A549 (cell line): ENCODE data around the gene TRIM24. TPM values are rescaled to one million over a fixed set of nuclear protein-coding genes. Genes with fewer than 3 reads are reported as not detected.
A peak's percentile ranks its signal among the peaks of the same experiment; 100 is the strongest.

Source experiments
- ATAC-seq, 2 experiments: fragments of 200-7000 bp in 1 of 2; fragments of >200 bp in 1 of 2; cut with Nextera tagmentation in 1 of 2; cut with Tn5 transposase in 1 of 2; 3 replicates each; pipeline versions ENCODE4 v1.8.0 to v1.9.1; 2018 to 2020; ENCODE audit warnings: mild to moderate bottlenecking in 1 of 2, moderate library complexity in 1 of 2
- CTCF ChIA-PET: fragments of 300-600 bp; sonication (Branson Sonifier 250); formaldehyde crosslinking; extraction: SDS; loops from one replicate; lab custom pipeline; 2021; ENCODE audit warnings: antibody characterized with exemption, inconsistent platforms; lab: Yijun Ruan, JAX
- POLR2A ChIA-PET: fragments of 350-600 bp; formaldehyde crosslinking; extraction: SDS; loops from one replicate; lab custom pipeline; 2021; ENCODE audit warnings: antibody characterized with exemption, inconsistent platforms; lab: Yijun Ruan, JAX
- DNase-seq, 2 experiments: peaks; one replicate each; pipeline versions ENCODE4 v3.0.0 to v3.0.0-alpha.2; 2011 to 2016; ENCODE audit warnings: low read depth in 1 of 2, low spot score in 1 of 2
- FAIRE-seq: peaks from 2 replicates; lab custom pipeline; 2011; peaks lifted over from hg19 to GRCh38; lab: Jason Lieb, UNC
- H3K27ac ChIP-seq, 2 experiments: fragments of >200 bp; sonication (Bioruptor Twin); formaldehyde crosslinking; 3 replicates each; pipeline ENCODE4 v1.5.1; 2016 to 2017
- H3K4me1 ChIP-seq: fragments of >200 bp; sonication (Bioruptor Twin); formaldehyde crosslinking; 3 replicates; pipeline ENCODE4 v1.6.1; 2016
- H3K4me2 ChIP-seq: fragments of >200 bp; sonication (Bioruptor Twin); formaldehyde crosslinking; 3 replicates; pipeline ENCODE4 v1.6.1; 2016
- H3K4me3 ChIP-seq: fragments of >200 bp; sonication (Bioruptor Twin); formaldehyde crosslinking; 3 replicates; pipeline ENCODE4 v1.5.1; 2016
- H3K9me3 ChIP-seq: fragments of >200 bp; sonication (Bioruptor Twin); formaldehyde crosslinking; 3 replicates; pipeline ENCODE4 v1.6.1; 2016
- BHLHE40 ChIP-seq: IDR thresholded peaks from 2 replicates; pipeline ENCODE4 v1.6.1; 2012; ENCODE audit warnings: low read depth, low read length, inconsistent platforms
- HOXB13 ChIP-seq: fragments of 250-450 bp; sonication (Bioruptor Pico); IDR thresholded peaks from 2 replicates; pipeline ENCODE4 v1.5.0; 2020; ENCODE audit warnings: low read depth, mild to moderate bottlenecking, moderate library complexity
- KDM1A ChIP-seq: fragments of 200-600 bp; sonication (generic); IDR thresholded peaks from 2 replicates; pipeline ENCODE4 v1.6.1; 2016; ENCODE audit warnings: low read depth, mild to moderate bottlenecking
- MAZ ChIP-seq: fragments of 150-350 bp; IDR thresholded peaks from 2 replicates; pipeline ENCODE4 v1.6.1; 2014; ENCODE audit warnings: antibody characterized with exemption, low read depth, low read length, borderline replicate concordance
- MYC ChIP-seq: IDR thresholded peaks from 2 replicates; pipeline ENCODE4 v1.6.1; 2012; ENCODE audit warnings: mild to moderate bottlenecking, inconsistent platforms, low read length, improper control_type of control experiment, borderline replicate concordance
- RCOR1 ChIP-seq: fragments of 150-350 bp; IDR thresholded peaks from 2 replicates; pipeline ENCODE4 v1.6.1; 2014; ENCODE audit warnings: antibody characterized with exemption, low read length, low read depth
- RFX5 ChIP-seq: fragments of 450-650 bp; IDR thresholded peaks from 2 replicates; pipeline ENCODE4 v1.7.1; 2014; ENCODE audit warnings: antibody characterized with exemption, mild to moderate bottlenecking, moderate library complexity
- RNF2 ChIP-seq: fragments of 200-600 bp; sonication (generic); IDR thresholded peaks from 2 replicates; pipeline ENCODE4 v1.6.1; 2016; ENCODE audit warnings: low read depth, mild to moderate bottlenecking, antibody characterized with exemption, moderate library complexity, borderline replicate concordance
- ZFP36 ChIP-seq: fragments of 450-650 bp; IDR thresholded peaks from 2 replicates; pipeline ENCODE4 v1.6.1; 2014; ENCODE audit warnings: borderline replicate concordance; ENCODE audit not compliant: partially characterized antibody
- WGBS: methylation state at CpG from one replicate; pipeline ENCODE4 v1.1.6; 2017; ENCODE audit errors: missing lambda C conversion rate; 5-methylcytosine and 5-hydroxymethylcytosine counted together
- polyA plus RNA-seq, 4 experiments: library from polyadenylated mRNA; depleted of rRNA in 3 of 4; stranded (reverse); fragments of >200 nt; fragmentation: RNase III in 1 of 4; extraction: RNeasy Plus Mini Kit Qiagen cat#74134 plus additional on column Dnase treatment in 1 of 4; gene quantifications; 2 replicates in 3 of 4; 3 replicates in 1 of 4; pipeline ENCODE4 v1.2.3, GENCODE V29; 2011 to 2017
- TF ChIP-seq, protein P1 (sequence below): fragments of 450-650 bp; IDR thresholded peaks from 2 replicates; pipeline ENCODE4 v1.6.1; 2014; ENCODE audit warnings: antibody characterized with exemption
- TF ChIP-seq, protein P2 (sequence below): fragments of 200-600 bp; sonication (generic); IDR thresholded peaks from 2 replicates; pipeline ENCODE4 v1.6.1; 2016; ENCODE audit warnings: antibody characterized with exemption, mild to moderate bottlenecking, moderate library complexity
- TF ChIP-seq, protein P3 (sequence below): fragments of 250-450 bp; sonication (Bioruptor Pico); IDR thresholded peaks from 2 replicates; pipeline ENCODE4 v1.5.0; 2020; ENCODE audit warnings: low read depth, mild to moderate bottlenecking, moderate library complexity
- TF ChIP-seq, protein P4 (sequence below): fragments of 150-350 bp; IDR thresholded peaks from 2 replicates; pipeline ENCODE4 v1.6.1; 2014; ENCODE audit warnings: low read depth, mild to moderate bottlenecking, low read length

Gene TRIM24
- polyA plus RNA-seq, 2 of the 4 experiments (the other 2 are of a cell fraction): 8.3 to 11.6 TPM

DNA sequence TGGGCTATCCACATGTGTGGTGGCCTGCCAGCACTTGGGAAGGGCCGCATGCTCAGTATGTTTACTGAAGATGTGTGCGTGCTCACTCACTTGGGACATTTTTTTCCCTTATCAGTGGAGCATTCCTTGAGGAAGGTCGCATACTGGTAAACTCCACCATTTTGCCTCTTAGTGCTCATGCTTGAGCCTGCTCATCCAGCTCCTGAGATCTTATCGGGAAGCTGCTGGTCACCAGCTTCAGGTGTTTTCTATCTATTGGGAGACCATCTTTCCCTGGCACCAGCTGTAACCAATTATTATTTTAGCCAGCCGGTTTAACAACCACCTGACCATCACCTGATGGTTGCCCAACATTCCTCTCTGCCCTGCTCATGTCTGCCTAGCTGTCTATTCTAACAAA is 35.0 kb upstream of the TRIM24 start (continued):
- TF ChIP-seq KDM1A (no peak), RCOR1 (no peak), HOXB13 (CRISPR knock-in tag) (no peak)

DNA sequence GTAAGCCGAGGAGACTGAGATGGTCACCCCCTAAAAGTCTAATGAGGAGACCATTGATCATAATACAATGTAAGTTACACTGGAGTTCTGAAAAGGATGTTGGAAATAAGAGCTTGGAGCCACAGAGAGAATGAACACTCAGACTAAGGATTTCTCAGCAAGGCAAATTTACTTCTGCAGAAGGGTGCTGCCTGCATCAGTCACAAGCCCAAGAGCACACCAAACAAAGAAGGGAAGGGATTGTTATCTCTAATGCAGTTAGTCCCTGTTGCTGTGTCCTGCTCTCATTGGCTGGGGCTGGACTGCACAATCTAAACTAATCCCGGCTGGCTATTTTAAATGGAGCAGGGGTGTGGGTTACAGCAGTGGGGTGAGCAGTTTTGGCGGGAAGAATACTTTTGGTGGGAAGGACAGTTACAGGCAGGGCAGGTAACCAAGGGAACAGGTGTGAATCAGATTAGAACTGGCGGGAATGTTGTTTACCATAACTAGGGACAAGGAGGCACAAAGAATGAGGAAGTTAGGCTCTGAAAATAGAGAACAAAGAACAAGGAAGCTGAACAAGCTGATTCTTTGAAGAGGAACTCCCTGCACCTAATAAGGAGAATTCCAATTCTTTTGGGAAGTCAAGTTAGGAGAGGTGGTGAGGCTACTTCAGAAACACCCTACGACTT is 30.3 kb upstream of the TRIM24 start:
- DNase-seq (peak in 1 of 2 experiments; percentile 14), ATAC-seq (no peak), FAIRE-seq (no peak)
- POLR2A ChIA-PET: no interaction called here
- H3K9me3 ChIP-seq: peaks cover 31% of the 10 kb centered on the region
- no peaks in the 10 kb centered on the region for H3K4me1 ChIP-seq
- no peak overlapping the region for H3K4me2 ChIP-seq
- 30% methylated on average over 5 of the region's 5 CpGs for WGBS
- no peak overlapping the region for H3K27ac ChIP-seq
- CTCF ChIA-PET: no interaction called here
- no peak for TF ChIP-seq RFX5
- TF ChIP-seq MAZ: no peak
- TF ChIP-seq, protein P1, sequence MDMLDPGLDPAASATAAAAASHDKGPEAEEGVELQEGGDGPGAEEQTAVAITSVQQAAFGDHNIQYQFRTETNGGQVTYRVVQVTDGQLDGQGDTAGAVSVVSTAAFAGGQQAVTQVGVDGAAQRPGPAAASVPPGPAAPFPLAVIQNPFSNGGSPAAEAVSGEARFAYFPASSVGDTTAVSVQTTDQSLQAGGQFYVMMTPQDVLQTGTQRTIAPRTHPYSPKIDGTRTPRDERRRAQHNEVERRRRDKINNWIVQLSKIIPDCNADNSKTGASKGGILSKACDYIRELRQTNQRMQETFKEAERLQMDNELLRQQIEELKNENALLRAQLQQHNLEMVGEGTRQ: no peak
- no peak for TF ChIP-seq RNF2
- TF ChIP-seq, protein P2, sequence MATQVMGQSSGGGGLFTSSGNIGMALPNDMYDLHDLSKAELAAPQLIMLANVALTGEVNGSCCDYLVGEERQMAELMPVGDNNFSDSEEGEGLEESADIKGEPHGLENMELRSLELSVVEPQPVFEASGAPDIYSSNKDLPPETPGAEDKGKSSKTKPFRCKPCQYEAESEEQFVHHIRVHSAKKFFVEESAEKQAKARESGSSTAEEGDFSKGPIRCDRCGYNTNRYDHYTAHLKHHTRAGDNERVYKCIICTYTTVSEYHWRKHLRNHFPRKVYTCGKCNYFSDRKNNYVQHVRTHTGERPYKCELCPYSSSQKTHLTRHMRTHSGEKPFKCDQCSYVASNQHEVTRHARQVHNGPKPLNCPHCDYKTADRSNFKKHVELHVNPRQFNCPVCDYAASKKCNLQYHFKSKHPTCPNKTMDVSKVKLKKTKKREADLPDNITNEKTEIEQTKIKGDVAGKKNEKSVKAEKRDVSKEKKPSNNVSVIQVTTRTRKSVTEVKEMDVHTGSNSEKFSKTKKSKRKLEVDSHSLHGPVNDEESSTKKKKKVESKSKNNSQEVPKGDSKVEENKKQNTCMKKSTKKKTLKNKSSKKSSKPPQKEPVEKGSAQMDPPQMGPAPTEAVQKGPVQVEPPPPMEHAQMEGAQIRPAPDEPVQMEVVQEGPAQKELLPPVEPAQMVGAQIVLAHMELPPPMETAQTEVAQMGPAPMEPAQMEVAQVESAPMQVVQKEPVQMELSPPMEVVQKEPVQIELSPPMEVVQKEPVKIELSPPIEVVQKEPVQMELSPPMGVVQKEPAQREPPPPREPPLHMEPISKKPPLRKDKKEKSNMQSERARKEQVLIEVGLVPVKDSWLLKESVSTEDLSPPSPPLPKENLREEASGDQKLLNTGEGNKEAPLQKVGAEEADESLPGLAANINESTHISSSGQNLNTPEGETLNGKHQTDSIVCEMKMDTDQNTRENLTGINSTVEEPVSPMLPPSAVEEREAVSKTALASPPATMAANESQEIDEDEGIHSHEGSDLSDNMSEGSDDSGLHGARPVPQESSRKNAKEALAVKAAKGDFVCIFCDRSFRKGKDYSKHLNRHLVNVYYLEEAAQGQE: no peak
- TF ChIP-seq, protein P3, sequence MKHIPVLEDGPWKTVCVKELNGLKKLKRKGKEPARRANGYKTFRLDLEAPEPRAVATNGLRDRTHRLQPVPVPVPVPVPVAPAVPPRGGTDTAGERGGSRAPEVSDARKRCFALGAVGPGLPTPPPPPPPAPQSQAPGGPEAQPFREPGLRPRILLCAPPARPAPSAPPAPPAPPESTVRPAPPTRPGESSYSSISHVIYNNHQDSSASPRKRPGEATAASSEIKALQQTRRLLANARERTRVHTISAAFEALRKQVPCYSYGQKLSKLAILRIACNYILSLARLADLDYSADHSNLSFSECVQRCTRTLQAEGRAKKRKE: no peak
- no peak for TF ChIP-seq BHLHE40
- TF ChIP-seq, protein P4, sequence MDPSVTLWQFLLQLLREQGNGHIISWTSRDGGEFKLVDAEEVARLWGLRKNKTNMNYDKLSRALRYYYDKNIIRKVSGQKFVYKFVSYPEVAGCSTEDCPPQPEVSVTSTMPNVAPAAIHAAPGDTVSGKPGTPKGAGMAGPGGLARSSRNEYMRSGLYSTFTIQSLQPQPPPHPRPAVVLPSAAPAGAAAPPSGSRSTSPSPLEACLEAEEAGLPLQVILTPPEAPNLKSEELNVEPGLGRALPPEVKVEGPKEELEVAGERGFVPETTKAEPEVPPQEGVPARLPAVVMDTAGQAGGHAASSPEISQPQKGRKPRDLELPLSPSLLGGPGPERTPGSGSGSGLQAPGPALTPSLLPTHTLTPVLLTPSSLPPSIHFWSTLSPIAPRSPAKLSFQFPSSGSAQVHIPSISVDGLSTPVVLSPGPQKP: no peak
- no peak overlapping the region for H3K4me3 ChIP-seq

DNA sequence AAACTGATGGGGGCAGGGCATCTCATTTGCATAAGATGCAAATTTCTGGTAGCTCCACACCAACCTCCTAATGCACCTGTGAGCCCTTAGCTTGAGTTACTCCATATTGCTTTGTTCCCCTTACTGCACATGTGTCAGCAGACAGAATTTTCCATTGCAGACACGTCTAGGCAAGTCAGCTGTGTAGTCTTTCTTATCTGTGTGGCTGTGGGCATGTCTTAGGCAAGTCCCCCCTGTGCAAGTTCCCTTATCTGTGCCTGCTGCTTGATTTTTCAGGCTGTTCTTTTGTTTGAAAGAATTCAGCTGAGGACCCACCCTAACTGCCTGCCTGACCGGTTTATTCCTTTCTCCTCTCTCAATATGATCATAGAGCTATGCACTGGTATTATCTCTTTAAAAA is 28.5 kb upstream of the TRIM24 start:
- 37% methylated on average over 2 of the region's 2 CpGs for WGBS
- ATAC-seq: no peak
- Histone ChIP-seq H3K4me1 (no peaks in the 10 kb centered on the region), H3K4me3 (no peak overlapping the region), H3K4me2 (no peak overlapping the region), H3K27ac (no peak overlapping the region), H3K9me3 (peaks cover 31% of the 10 kb centered on the region)
- POLR2A ChIA-PET: no interaction called here
- CTCF ChIA-PET: no interaction called here
- DNase-seq: no peak
- FAIRE-seq: no peak
- TF ChIP-seq ZFP36 (peak; percentile 95), MYC (no peak)
